ENCODE data around the gene LBHD1.
A peak's percentile ranks its signal among the peaks of the same experiment; 100 is the strongest.
"Not testable (repeated sequence)": the region's sequence is repeated elsewhere in the genome, so short reads cannot be mapped to it uniquely, and the experiment has no call there.

LBHD1 gene

GRCh38 chr11:62664405-62665074 is 7.5 kb downstream of the LBHD1 start:
- DNase-seq (ENCODE audit: low spot score) = peak; percentile 57

DNA sequence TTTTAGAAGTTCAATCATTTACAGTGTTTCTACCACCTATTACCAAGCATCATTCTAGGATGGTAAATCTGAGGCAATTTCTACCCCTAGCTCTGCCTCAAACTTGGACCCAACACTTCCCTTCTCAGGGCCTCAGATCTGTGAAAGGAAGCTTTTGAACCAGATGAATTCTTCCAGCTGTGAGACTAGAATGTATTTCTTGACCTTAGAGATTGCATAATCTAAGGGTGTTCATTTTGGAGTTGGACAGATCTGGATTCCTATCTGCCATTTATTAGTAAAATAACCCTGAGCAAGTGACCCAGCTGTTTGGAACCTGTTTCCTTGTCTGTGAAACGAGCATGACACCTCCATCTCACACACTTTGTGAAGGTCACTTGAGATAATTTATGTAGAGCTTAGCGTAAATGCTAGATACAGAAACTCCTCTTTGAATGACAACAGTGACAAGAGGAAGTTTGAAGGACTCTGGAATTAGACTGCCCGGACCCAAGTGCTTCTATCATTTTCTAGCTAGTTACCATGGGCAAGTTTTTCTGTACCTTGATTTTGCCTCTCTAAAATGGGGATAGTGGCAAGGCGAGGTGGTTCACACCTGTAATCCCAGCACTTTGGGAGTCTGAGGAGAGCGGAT is 15.2 kb downstream of the LBHD1 start:
- DNase-seq (ENCODE audit: low spot score) = no peak

DNA sequence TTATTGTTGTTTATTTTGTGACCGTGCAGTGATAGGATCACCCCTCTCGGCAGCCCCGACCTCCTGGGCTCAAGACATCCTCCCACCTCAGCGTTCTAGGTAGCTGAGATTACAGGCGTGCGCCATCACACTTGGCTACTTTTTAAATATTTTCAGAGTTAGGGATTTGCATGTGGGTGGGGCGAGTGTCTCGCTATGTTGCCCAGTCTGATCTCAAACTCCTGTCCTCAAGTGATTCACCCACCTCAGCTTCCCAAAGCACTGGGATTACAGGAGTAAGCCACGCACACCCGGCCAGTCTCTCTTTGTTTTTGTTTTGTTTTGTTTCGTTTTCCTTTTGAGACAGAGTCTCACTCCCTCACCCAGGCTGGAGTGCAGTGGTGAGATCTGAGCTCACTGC is 17.8 kb downstream of the LBHD1 start:
- no peak for DNase-seq (ENCODE audit: low spot score)

DNA sequence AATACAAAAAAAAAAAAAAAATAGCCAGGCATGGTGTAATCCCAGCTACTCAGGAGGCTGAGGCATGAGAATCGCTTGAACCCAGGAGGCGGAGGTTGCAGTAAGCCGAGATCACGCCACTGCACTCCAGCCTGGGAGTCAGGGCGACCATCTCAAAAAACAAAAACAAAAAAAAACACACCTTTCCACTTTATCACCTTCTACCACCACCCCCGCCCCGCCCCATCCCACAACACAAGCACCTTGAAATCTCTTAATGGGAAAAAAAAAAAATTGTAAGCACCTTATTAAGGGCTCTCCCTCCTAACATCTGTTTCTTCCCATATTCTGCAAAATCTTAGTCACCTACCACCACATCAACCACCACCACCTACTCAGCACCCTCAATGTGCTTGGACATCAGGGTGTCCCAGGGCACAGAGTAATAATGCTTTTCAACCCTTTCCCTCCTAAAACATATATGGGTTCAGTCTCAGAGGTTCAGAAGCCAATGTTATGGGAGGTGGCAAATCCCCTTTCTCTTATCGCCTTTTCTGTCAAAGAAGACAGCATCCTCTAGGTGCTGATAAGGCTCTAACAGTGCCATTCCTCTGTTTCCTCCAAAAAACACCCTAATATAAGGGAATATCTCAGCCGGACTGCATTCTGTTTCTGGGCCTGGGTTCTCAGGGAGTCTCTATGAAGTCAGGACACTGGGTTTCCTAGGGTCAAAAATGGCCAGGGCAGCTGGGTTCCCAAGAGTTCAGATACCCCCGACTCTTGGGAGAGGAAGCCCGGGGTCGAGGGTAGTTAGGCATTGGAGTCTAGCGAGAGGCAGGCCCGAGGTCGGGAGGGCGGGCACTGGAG is 19.7 kb downstream of the LBHD1 start:
- peak; percentile 39 for DNase-seq (ENCODE audit: low spot score)

- DNase-seq (ENCODE audit: low spot score) = not testable (repeated sequence)
Measured at GRCh38 chr11:62650283-62650682, 21.8 kb downstream of the LBHD1 start.

DNA sequence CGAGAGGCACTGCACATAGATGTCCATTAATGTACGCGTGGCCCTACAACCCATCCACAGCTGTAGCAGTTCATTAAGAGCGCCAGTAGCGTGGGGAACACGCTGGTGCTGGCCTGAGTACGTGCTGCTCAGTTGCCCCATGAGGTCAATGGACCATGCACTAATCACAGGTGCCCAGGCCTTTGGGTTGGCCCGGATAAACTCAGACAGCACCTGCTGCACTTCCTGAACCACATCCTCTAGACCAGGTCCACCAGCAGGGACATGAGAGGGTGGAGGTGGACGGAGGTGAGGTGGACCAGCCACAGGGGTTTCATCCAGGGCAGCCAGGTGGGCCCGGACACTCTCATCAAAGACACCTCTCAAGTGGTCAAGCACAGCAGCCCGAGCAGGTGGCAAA is 22.6 kb downstream of the LBHD1 start:
- no peak for DNase-seq (ENCODE audit: low spot score)

DNA sequence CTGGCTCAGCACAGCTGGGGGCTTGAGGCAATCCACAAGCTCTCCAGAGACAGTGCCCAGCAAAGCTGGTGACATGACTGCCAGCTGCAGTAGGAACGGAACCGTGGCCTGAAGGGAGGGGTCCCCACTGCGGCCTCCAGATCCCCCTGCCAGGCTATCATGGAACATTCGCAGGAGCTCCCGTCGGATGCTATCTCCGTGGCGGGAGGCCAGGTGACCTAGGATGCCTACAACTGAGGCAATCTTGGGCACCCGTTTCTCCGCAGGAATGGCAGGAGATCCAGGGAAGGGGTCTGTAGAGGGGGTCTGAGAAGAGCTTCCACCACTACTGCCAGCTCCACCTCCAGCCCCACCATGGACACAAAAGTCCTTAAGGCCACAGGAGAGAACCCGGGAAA is 23.1 kb downstream of the LBHD1 start:
- DNase-seq (ENCODE audit: low spot score) = no peak

DNA sequence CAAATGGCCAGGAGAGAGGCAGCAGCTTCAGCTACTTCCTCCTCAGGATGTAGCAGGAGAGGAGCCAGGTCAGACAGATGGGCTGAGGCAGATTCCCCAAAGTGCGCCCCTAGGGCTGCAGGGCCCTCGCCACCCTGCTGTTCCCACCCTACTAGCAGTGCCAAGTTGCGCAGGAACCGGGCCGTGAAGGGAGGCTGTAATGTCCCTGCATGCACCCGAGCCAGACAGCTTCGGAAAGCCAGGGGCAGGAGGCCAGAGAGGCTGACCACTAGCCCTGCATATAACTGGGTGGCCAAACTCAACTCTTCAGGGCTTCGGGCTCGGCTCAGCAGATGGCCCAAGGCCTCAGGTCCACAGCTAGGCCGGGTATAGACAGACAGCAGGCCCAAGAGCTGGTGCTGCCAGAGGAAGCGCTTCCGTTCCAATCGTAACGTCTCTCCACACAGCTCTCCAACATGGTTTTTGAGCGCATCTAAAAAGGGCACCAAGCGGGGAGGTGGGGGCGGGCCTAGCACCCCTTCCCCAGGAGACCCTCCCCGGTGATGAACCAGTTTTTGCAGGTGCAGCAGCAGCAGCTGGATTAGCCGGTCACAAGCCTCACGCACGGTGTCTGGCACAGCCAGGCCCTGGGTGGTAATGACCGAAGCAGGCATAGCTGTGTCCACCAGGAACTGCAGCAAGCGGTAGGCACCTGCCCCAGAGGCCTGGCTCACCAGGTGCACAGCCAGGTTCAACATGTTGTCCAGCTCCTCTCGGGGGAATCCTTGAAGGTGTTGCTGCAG is 23.7 kb downstream of the LBHD1 start:
- no peak for DNase-seq (ENCODE audit: low spot score)

DNA sequence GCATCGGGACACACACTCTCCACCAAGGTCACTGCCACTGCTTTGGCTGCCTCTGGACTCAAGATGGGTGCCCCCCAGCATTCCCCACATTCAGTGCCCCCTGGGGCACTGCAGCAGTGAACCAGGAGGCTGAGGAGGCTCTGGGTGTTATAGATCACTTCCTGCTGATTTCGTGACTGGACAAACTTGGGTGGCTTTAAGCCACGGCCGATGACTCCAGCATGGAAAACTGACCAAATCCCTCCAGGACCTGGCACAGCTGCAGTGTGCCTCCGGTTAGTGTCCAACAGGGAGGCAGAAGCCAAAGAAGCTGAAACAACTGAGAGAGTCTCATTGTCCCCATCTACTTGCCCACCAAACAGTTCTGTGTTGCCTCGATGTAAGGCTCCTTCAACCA is 24.5 kb downstream of the LBHD1 start:
- no peak for DNase-seq (ENCODE audit: low spot score)

GRCh38 chr11:62646825-62647608 is 25.1 kb downstream of the LBHD1 start:
- no peak for DNase-seq (ENCODE audit: low spot score)

- DNase-seq (ENCODE audit: low spot score) = peak; percentile 99
Measured at GRCh38 chr11:62645946-62646824, 25.9 kb downstream of the LBHD1 start, which contains the start of gene GANAB. GANAB (minus strand) TSS chr11:62646613; CDS start chr11:62646599, 14 bp downstream.

GRCh38 chr11:62645671-62645945 is 26.5 kb downstream of the LBHD1 start:
- DNase-seq (ENCODE audit: low spot score) = no peak

DNA sequence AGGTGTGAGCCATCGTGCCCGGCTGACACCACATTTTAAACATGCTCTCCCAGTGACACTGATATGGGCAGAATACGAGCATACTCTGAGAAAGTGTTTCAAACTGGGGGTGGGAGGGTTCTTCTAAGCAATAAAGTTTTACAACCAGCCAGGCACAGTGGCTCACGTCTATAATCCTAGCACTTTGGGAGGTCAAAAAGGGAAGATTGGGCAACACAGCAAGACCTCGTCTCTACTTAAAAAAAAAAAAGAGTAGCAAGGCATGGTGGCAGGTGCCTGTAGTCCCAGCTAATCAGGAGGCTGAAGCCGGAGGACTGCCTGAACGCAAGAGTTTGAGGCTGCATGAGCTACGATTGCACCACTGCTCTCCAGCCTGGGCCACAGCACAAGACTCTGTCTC is 27.8 kb downstream of the LBHD1 start:
- no peak for DNase-seq (ENCODE audit: low spot score)

DNA sequence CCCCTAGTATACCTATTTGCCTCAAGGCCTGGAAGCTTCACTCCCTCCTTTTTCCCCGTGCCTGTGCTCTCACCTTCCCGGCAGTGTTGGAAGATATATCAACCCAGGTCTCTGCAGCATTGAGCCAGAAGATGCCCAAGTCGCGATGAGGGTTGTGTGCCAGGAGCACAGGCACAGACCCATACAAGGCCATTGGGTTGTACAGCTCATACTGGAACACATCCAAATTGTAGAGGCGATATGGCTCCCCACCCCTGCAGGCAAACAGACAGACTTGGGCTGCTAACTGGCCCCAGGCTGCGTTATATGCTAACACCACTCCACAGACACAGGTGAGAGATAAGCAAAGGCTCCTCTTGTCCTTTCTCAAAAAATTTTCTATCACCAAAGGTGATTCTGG is 39.6 kb downstream of the LBHD1 start:
- no peak for DNase-seq (ENCODE audit: low spot score)

DNA sequence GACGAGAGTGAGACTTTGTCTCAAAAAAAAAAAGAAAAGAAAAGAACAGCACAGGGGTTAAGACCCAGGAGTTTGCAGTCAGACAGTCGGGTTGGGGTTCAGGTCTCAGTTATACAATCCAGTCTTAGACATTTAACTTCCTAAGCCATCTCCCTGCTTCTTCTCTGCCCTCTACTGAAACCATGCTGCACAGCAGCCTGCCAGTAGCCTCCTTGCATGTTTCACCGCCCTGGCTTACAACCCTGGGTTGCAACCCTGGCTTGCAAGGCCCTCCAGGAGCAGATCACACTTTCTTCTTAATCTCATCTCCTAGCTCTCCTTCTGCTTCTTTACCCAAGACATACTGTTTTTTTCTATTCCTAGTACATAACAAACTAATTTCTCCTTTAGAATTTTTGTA is 44.4 kb downstream of the LBHD1 start:
- DNase-seq (ENCODE audit: low spot score) = no peak

GRCh38 chr11:62622476-62623089 is 49.5 kb downstream of the LBHD1 start:
- DNase-seq (ENCODE audit: low spot score) = no peak

DNA sequence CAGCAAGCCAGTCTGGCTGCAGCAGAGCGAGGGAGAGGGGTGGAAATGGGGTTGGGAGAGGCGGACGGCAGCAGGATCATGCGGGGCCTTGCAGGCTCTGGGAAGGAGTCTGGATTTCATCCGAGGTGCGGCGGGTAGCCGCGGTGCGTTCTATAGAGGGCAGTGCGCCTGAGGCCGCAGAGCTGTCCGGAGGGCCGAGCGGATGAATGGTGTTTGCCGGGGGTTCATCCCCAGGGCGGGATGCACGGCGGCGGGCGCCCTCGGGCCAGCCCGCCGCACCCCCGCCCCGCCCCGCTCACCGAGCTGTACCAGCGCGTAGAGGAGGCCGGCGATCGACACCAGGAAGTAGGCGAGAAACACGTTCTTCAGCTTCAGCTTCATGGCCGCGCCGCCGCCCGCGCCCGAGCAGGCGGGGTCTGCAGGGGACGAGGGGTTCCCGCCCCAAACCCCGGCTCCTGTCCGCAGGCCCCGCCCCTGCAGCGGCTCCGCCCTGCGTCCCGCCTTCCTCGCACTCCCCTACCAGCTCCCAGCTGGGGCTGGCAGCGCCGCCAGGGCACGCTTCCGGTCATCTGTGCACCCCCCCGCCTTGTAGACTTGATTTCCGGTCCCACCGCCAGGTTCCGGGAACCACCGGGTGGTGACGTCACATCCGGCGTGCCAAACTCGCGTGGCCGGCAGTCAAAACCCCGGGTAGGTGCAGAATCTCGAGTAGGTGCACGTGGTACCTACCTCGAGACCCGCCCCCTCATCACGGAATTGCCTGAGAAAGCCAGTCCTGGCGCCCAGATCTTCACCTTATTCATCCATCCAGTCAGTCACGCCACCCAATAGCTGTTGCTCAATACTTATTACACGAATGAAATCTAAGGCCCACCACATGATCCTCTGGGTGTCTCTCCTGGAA is 50.2 kb downstream of the LBHD1 start, which contains the start of gene B3GAT3:
Gene B3GAT3, minus strand, starts transcription at position 420 of the 904 bp plus-strand sequence. Its CDS starts 39 bp downstream, at position 381.
- DNase-seq (ENCODE audit: low spot score) = peak; percentile 98

DNA sequence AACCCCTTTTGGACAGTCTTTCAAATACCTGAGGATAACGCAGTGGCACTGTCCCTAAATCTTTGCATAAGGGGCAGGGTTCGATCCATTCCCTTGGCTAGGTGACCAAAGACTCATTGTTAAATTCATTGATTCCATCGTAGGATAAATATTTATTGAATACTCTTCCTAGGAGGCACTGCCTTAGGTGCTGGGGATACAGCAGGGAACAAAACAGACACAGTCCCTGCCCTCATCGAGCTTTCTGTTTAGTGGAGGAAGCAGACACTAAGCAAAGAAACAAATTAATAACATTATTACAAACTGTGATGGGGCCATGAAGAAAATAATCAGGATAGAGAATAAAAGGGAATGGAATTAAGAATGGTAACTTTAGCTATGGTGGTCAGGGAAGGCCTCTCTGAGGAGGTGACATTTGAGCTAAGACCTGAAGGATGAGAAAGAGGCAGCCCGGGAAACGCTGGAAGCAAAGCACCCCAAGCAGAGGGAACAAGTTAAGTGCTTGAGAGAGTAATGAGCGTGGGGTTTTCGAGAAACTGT is 51.0 kb downstream of the LBHD1 start:
- DNase-seq (ENCODE audit: low spot score) = no peak

GRCh38 chr11:62616957-62617356 is 55.1 kb downstream of the LBHD1 start:
- not testable (repeated sequence) for DNase-seq (ENCODE audit: low spot score)

All from activated CD4-positive, alpha-beta T cell treated with anti-CD3 and anti-CD28 coated beads, Interleukin-2, Interleukin-4, amounts not matched to agents 100 ng/mL and 50 ng/mL, durations not matched to agents 16 hours and 8 hours (primary cell).